T-cell (primary cell): Measurements from ENCODE around the gene MSL3B.

Source experiments
- ATAC-seq, 4 experiments: fragments of 200-7000 bp in 3 of 4; fragments of 150-1000 bp in 1 of 4; cut with Tn5 transposase; replicated peaks in 1 of 4; 1 replicate in 3 of 4; 2 replicates in 1 of 4; pipeline ENCODE4 v1.10.0; 2021; ENCODE audit warnings: moderate library complexity in 3 of 4, mild to moderate bottlenecking in 2 of 4, moderate number of reproducible peaks in 1 of 4
- CTCF ChIA-PET, 2 donors: fragments of 300-600 bp; sonication (Branson Sonifier 250); formaldehyde crosslinking; loops; one replicate each; lab custom pipeline; 2022; ENCODE audit warnings: antibody characterized with exemption in 2 of 2; lab: Charles Lee
- POLR2A ChIA-PET, 2 donors: fragments of 300-600 bp; sonication (Branson Sonifier 250); formaldehyde crosslinking; loops; one replicate each; lab custom pipeline; 2022; ENCODE audit warnings: antibody characterized with exemption in 2 of 2; lab: Charles Lee
- DNase-seq, 35 experiments: peaks; one replicate each; pipeline versions ENCODE4 v3.0.0 to v3.0.0-alpha.2; 2013 to 2023
- H3K27ac ChIP-seq: one replicate; pipeline ENCODE4 v1.5.1; 2013; ENCODE audit warnings: low read length
- H3K27me3 ChIP-seq, 2 experiments: replicated peaks in 1 of 2; 1 replicate in 1 of 2; 2 replicates in 1 of 2; pipeline versions ENCODE4 v1.6.1 to v1.7.0; 2013; ENCODE audit warnings: low read length in 1 of 2, mixed read lengths in 1 of 2; ENCODE audit not compliant: control insufficient read depth in 2 of 2, insufficient read depth in 2 of 2; ENCODE audit errors: extremely low read depth in 1 of 2
- H3K36me3 ChIP-seq, 2 donors: 1 replicate in 1 of 2; 2 replicates in 1 of 2; pipeline versions ENCODE4 v1.6.1 to v1.7.0; 2013; ENCODE audit warnings: low read length in 1 of 2; ENCODE audit not compliant: control insufficient read depth in 2 of 2, insufficient read depth in 1 of 2; ENCODE audit errors: extremely low read depth in 1 of 2
- H3K4me1 ChIP-seq, 2 experiments: 1 replicate in 1 of 2; 2 replicates in 1 of 2; pipeline versions ENCODE4 v1.6.1 to v1.7.0; 2013; ENCODE audit warnings: low read length in 2 of 2, mixed read lengths in 1 of 2; ENCODE audit not compliant: insufficient read depth in 2 of 2, control insufficient read depth in 1 of 2; ENCODE audit errors: extremely low read depth in 1 of 2
- H3K4me3 ChIP-seq, 2 donors: 1 replicate in 1 of 2; 2 replicates in 1 of 2; pipeline versions ENCODE4 v1.5.1 to v1.7.0; 2013; ENCODE audit warnings: mild to moderate bottlenecking in 2 of 2, low read length in 1 of 2, moderate library complexity in 1 of 2; ENCODE audit not compliant: control insufficient read depth in 1 of 2; ENCODE audit errors: extremely low read depth in 1 of 2
- H3K9me3 ChIP-seq: 2 replicates; pipeline ENCODE4 v1.7.0; 2013
- H3K27ac Mint-ChIP-seq, 2 donors: one replicate each; pipeline ENCODE4 v1.8.0; 2020 to 2021; ENCODE audit warnings: mild to moderate bottlenecking in 2 of 2, mixed read lengths in 2 of 2
- H3K27me3 Mint-ChIP-seq, 2 donors: one replicate each; pipeline ENCODE4 v1.8.0; 2021 to 2022; ENCODE audit warnings: mixed read lengths in 2 of 2
- H3K36me3 Mint-ChIP-seq: one replicate; pipeline ENCODE4 v1.8.0; 2021; ENCODE audit warnings: mixed read lengths
- H3K4me1 Mint-ChIP-seq, 3 donors: one replicate each; pipeline ENCODE4 v1.8.0; 2020 to 2022; ENCODE audit warnings: mixed read lengths in 3 of 3, mild to moderate bottlenecking in 1 of 3
- H3K4me3 Mint-ChIP-seq, 3 donors: one replicate each; pipeline ENCODE4 v1.8.0; 2020 to 2022; ENCODE audit warnings: mild to moderate bottlenecking in 3 of 3, mixed read lengths in 3 of 3, moderate library complexity in 3 of 3
- H3K9me3 Mint-ChIP-seq, 3 donors: one replicate each; pipeline ENCODE4 v1.8.0; 2020 to 2022; ENCODE audit warnings: mixed read lengths in 3 of 3
- WGBS: methylation state at CpG from one replicate; pipeline ENCODE4 v1.1.5; 2013; ENCODE audit warnings: missing lambda C conversion rate; ENCODE audit not compliant: insufficient coverage; 5-methylcytosine and 5-hydroxymethylcytosine counted together

Gene MSL3B

GRCh38 chr2:233866479-233866878 is 1.7 kb downstream of the MSL3B start:
- Histone ChIP-seq H3K4me1 (peaks cover 0 to 7% of the 10 kb centered on the region in 2 experiments), H3K4me3 (no peak overlapping the region), H3K27me3 (peaks cover 0 to 4% of the 10 kb centered on the region in 2 experiments), H3K27ac (no peak overlapping the region), H3K9me3 (peaks cover 3% of the 10 kb centered on the region), H3K36me3 (no peaks in the 10 kb centered on the region)
- ChIA-PET CTCF (no interaction called here), POLR2A (no interaction called here)
- H3K9me3 Mint-ChIP-seq: peaks cover 3 to 24% (median 5%) of the 10 kb centered on the region in 3 donors
- DNase-seq: no peak
- H3K36me3 Mint-ChIP-seq: peaks cover 14% of the 10 kb centered on the region
- H3K27me3 Mint-ChIP-seq: peaks cover 5 to 16% of the 10 kb centered on the region in 2 donors
- H3K4me1 Mint-ChIP-seq: peaks cover 9 to 14% (median 9%) of the 10 kb centered on the region in 3 donors
- ATAC-seq: no peak
- WGBS: 100% methylated on average over 7 of the region's 11 CpGs
- H3K27ac Mint-ChIP-seq: no peak overlapping the region
- H3K4me3 Mint-ChIP-seq: no peak overlapping the region

- Mint-ChIP-seq H3K4me3 (no peak overlapping the region), H3K9me3 (peaks cover 3 to 24% (median 5%) of the 10 kb centered on the region in 3 donors), H3K27ac (no peak overlapping the region), H3K36me3 (peaks cover 14% of the 10 kb centered on the region), H3K4me1 (peaks cover 9 to 14% (median 9%) of the 10 kb centered on the region in 3 donors), H3K27me3 (peaks cover 5 to 13% of the 10 kb centered on the region in 2 donors)
- H3K27ac ChIP-seq: no peak overlapping the region
- CTCF ChIA-PET: no interaction called here
- peaks cover 0 to 7% of the 10 kb centered on the region in 2 experiments for H3K4me1 ChIP-seq
- H3K36me3 ChIP-seq: no peaks in the 10 kb centered on the region
- WGBS: 41% methylated on average over 3 of the region's 3 CpGs
- H3K4me3 ChIP-seq: no peak overlapping the region
- DNase-seq: peak in 1 of 35 experiments; percentile 8
- peaks cover 3% of the 10 kb centered on the region for H3K9me3 ChIP-seq
- ATAC-seq: no peak
- POLR2A ChIA-PET: no interaction called here
- peaks cover 0 to 4% of the 10 kb centered on the region in 2 experiments for H3K27me3 ChIP-seq
These were observed 2.3 kb downstream of the MSL3B start for GRCh38 chr2:233865838-233866237.

- no peaks in the 10 kb centered on the region for H3K27me3 ChIP-seq
- peaks cover 0 to 5% of the 10 kb centered on the region in 2 experiments for H3K4me1 ChIP-seq
- Mint-ChIP-seq H3K4me1 (peaks cover 0 to 9% (median 5%) of the 10 kb centered on the region in 3 donors), H3K27ac (no peak overlapping the region), H3K9me3 (peaks cover 0 to 15% (median 3%) of the 10 kb centered on the region in 3 donors), H3K4me3 (no peak overlapping the region), H3K27me3 (peaks cover 0 to 2% of the 10 kb centered on the region in 2 donors), H3K36me3 (peaks cover 14% of the 10 kb centered on the region)
- H3K36me3 ChIP-seq: no peaks in the 10 kb centered on the region
- H3K4me3 ChIP-seq: no peak overlapping the region
- H3K27ac ChIP-seq: no peak overlapping the region
- no peak for ATAC-seq
- no peaks in the 10 kb centered on the region for H3K9me3 ChIP-seq
- no CpG with 5 or more reads among the region's 4 CpGs for WGBS
- DNase-seq: no peak
- CTCF ChIA-PET: no interaction called here
- POLR2A ChIA-PET: no interaction called here
These were observed 5.9 kb downstream of the MSL3B start for GRCh38 chr2:233862261-233862768.

- Histone ChIP-seq H3K4me3 (no peak overlapping the region), H3K27me3 (peaks cover 0 to 10% of the 10 kb centered on the region in 2 experiments), H3K9me3 (no peaks in the 10 kb centered on the region), H3K4me1 (peaks cover 0 to 18% of the 10 kb centered on the region in 2 experiments), H3K27ac (no peak overlapping the region), H3K36me3 (no peaks in the 10 kb centered on the region)
- no peak for DNase-seq
- ChIA-PET POLR2A (no interaction called here), CTCF (interaction anchor here (0.6 to 1.1 kb wide), 6 partner anchors 54 to 1056 kb away, joined by 3 to 10 read pairs (median 3); no protein-coding TSS in a partner anchor)
- Mint-ChIP-seq H3K27me3 (peaks cover 3 to 4% of the 10 kb centered on the region in 2 donors), H3K27ac (no peak overlapping the region), H3K4me3 (no peak overlapping the region), H3K9me3 (no peaks in the 10 kb centered on the region), H3K4me1 (peaks cover 13 to 21% (median 18%) of the 10 kb centered on the region in 3 donors), H3K36me3 (peaks cover 10% of the 10 kb centered on the region)
- ATAC-seq: no peak
- 83% methylated on average over 1 of the region's 4 CpGs for WGBS
These were observed 9.9 kb downstream of the MSL3B start for GRCh38 chr2:233858331-233858730.

- Histone ChIP-seq H3K4me1 (peaks cover 0 to 18% of the 10 kb centered on the region in 2 experiments), H3K27ac (no peak overlapping the region), H3K4me3 (no peak overlapping the region), H3K36me3 (no peaks in the 10 kb centered on the region), H3K27me3 (peaks cover 0 to 10% of the 10 kb centered on the region in 2 experiments), H3K9me3 (no peaks in the 10 kb centered on the region)
- H3K36me3 Mint-ChIP-seq: peaks cover 8% of the 10 kb centered on the region
- no peak overlapping the region for H3K27ac Mint-ChIP-seq
- peaks cover 13 to 24% (median 24%) of the 10 kb centered on the region in 3 donors for H3K4me1 Mint-ChIP-seq
- peaks cover 3 to 4% of the 10 kb centered on the region in 2 donors for H3K27me3 Mint-ChIP-seq
- ATAC-seq (no peak), DNase-seq (peak in 27 of 35 experiments; percentile 15 to 65 (median 38))
- WGBS: 11% methylated on average over 3 of the region's 9 CpGs
- POLR2A ChIA-PET: no interaction called here
- CTCF ChIA-PET: interaction anchor here (0.6 to 1.1 kb wide), 7 partner anchors 10 to 688 kb away, joined by 3 to 10 read pairs (median 3); partner anchors contain the start of gene MSL3B (in 1 of the 2)
- no peaks in the 10 kb centered on the region for H3K9me3 Mint-ChIP-seq
- H3K4me3 Mint-ChIP-seq: no peak overlapping the region
These were observed 10.6 kb downstream of the MSL3B start for GRCh38 chr2:233857511-233858141.

GRCh38 chr2:233856184-233856583 is 12.0 kb downstream of the MSL3B start:
- H3K4me3 Mint-ChIP-seq: peak overlapping the region in 1 of 3 donors; percentile 86
- no peaks in the 10 kb centered on the region for H3K9me3 Mint-ChIP-seq
- no peak overlapping the region for H3K27ac Mint-ChIP-seq
- peaks cover 0 to 18% of the 10 kb centered on the region in 2 experiments for H3K4me1 ChIP-seq
- DNase-seq (no peak), ATAC-seq (no peak)
- 96% methylated on average over 5 of the region's 5 CpGs for WGBS
- POLR2A ChIA-PET: no interaction called here
- H3K4me1 Mint-ChIP-seq: peaks cover 13 to 25% (median 24%) of the 10 kb centered on the region in 3 donors
- H3K9me3 ChIP-seq: no peaks in the 10 kb centered on the region
- no peak overlapping the region for H3K4me3 ChIP-seq
- no peak overlapping the region for H3K27ac ChIP-seq
- peaks cover 0 to 10% of the 10 kb centered on the region in 2 experiments for H3K27me3 ChIP-seq
- peaks cover 3 to 4% of the 10 kb centered on the region in 2 donors for H3K27me3 Mint-ChIP-seq
- CTCF ChIA-PET: no interaction called here
- no peaks in the 10 kb centered on the region for H3K36me3 Mint-ChIP-seq
- no peaks in the 10 kb centered on the region for H3K36me3 ChIP-seq
